HuH-7 (cell line): ENCODE measurements around the gene DTL.
A peak's percentile ranks its signal among the peaks of the same experiment; 100 is the strongest.

Experiments
- DNase-seq: peaks from one replicate; pipeline ENCODE4 v3.0.0; 2011; ENCODE audit warnings: low spot score

The DTL gene

GRCh38 chr1:212037900-212038299 lies 2.4 kb downstream of the DTL start:
- DNase-seq = no peak

GRCh38 chr1:212039622-212040021 lies 4.1 kb downstream of the DTL start:
- DNase-seq = no peak

GRCh38 chr1:212040629-212041412 lies 5.3 kb downstream of the DTL start:
- DNase-seq = no peak

- DNase-seq = no peak
These were observed 6.9 kb downstream of the DTL start for GRCh38 chr1:212042436-212042835.

GRCh38 chr1:212044851-212045250 lies 9.3 kb downstream of the DTL start:
- no peak for DNase-seq

GRCh38 chr1:212045981-212046380 lies 10.4 kb downstream of the DTL start:
- DNase-seq = no peak

GRCh38 chr1:212053993-212054392 lies 18.4 kb downstream of the DTL start:
- DNase-seq = no peak

- DNase-seq = no peak
These were observed 19.8 kb downstream of the DTL start for GRCh38 chr1:212055333-212055732.

- no peak for DNase-seq
These were observed 25.3 kb downstream of the DTL start for GRCh38 chr1:212060632-212061472.

GRCh38 chr1:212062832-212063438 lies 27.4 kb downstream of the DTL start:
- peak; percentile 20 for DNase-seq

GRCh38 chr1:212067787-212068186 lies 32.2 kb downstream of the DTL start:
- no peak for DNase-seq

- peak; percentile 10 for DNase-seq
These were observed 35.3 kb downstream of the DTL start for GRCh38 chr1:212070720-212071302.

GRCh38 chr1:212072047-212072446 lies 36.5 kb downstream of the DTL start:
- no peak for DNase-seq

GRCh38 chr1:212073490-212073889 lies 37.9 kb downstream of the DTL start:
- no peak for DNase-seq

GRCh38 chr1:212074313-212074712 lies 38.8 kb downstream of the DTL start:
- no peak for DNase-seq

GRCh38 chr1:212074856-212075255 lies 39.3 kb downstream of the DTL start:
- no peak for DNase-seq

GRCh38 chr1:212077028-212077427 lies 41.5 kb downstream of the DTL start:
- no peak for DNase-seq

GRCh38 chr1:212078826-212079225 lies 43.3 kb downstream of the DTL start:
- no peak for DNase-seq

- DNase-seq = no peak
These were observed 47.3 kb downstream of the DTL start for GRCh38 chr1:212082765-212083406.

GRCh38 chr1:212089560-212090163 lies 54.1 kb downstream of the DTL start:
- no peak for DNase-seq

GRCh38 chr1:212091438-212092121 lies 56.0 kb downstream of the DTL start:
- no peak for DNase-seq
